ENCODE results near the gene ZSCAN1. TPM values are rescaled to one million over a fixed set of nuclear protein-coding genes. Genes with fewer than 3 reads are reported as not detected.
A peak's percentile ranks its signal among the peaks of the same experiment; 100 is the strongest.

ZSCAN1 gene
- total RNA-seq, 2 donors from 2014 or later: not detected

GRCh38 chr19:58060231-58060630, 26.4 kb downstream of the ZSCAN1 start:
- intact Hi-C loops (cut with DNase I, micrococcal nuclease): no loop called here
- no peak for ATAC-seq

GRCh38 chr19:58063712-58064111, 29.9 kb downstream of the ZSCAN1 start:
- DNase-seq (no peak), ATAC-seq (no peak)
- intact Hi-C loops (cut with DNase I, micrococcal nuclease): no loop called here

More at GRCh38 chr19:58060231-58060630, 26.4 kb downstream of the ZSCAN1 start:
- no peak for DNase-seq

- ATAC-seq (no peak), DNase-seq (no peak)
- intact Hi-C loops (cut with DNase I, micrococcal nuclease): no loop called here
These were observed 33.6 kb downstream of the ZSCAN1 start for GRCh38 chr19:58067240-58067912.

DNA sequence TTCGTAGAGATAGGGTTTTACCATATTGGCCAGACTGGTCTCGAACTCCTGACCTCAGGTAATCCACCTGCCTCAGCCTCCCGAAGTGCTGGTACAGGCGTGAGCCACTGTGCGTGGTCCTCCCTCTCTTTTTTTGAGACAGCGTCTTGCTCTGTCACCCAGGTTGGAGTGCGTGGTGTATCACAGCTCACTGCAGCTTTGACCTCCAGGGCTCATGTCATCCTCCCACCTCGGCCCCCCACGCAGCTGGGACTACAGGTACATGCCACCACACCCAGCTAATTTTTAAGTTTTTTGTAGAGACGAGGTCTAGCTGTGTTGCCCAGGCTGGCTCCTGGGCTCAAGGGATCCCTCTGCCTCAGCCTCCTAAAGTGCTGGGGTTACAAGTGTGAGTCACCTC, 46.0 kb downstream of the ZSCAN1 start:
- intact Hi-C loops (cut with DNase I, micrococcal nuclease): no loop called here
- ATAC-seq (no peak), DNase-seq (no peak)

DNA sequence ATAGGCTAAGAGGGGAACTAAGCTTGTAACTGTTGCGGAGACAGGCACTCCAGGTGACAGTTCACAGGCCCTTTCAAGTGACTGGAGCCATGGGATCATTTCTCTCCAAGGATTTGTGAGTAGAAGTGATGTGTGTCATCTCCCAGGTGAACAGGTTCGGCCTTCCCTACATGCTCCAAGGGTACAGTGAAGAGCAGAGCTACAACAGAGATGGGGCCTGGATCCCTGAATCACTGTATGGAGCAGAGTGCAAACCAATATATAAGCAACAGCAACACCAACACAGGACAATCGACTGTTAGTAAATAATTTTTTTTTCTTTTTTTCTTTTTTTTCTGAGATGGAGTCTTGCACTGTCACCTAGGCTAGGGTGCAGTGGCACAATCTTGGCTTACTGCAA, 49.2 kb downstream of the ZSCAN1 start:
- intact Hi-C loops (cut with DNase I, micrococcal nuclease): no loop called here
- ATAC-seq: no peak
- no peak for DNase-seq

DNA sequence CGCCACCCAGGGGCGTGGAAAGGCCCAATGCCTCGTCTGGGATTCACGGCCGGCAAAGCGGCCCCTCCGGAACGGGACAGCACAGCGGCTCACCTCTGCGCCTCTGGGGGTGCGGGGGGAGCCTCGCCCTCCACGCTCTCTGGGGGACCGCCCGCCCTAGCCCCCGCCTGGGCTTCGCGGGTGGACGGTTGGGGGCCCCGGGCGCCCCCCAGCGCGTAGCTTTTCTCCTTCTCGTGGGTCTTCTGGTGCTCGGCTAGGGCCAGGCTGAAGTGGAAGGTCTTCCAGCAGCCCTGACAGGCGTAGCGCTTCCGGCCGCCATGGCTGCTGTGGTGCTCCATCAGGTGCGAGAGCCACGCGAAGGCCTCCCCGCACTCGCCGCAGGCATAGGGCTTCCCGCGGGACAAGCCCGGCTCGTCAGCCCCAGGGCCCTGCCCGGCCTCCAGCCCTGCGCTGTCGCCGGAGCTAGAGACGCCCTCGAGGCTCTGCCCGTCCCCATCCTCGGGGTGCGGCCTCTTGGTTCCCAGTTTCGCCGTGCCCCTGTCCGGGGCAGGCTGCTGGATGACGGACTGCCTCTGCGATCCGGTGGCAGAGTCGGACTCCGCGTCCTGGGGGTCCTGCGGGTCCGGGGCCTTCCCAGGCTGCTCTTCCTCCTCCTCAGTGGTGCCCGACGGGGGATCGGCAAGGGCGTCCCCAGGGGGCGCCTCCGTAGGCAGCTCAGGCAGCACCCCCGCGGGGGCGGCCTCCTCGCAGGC, 50.9 kb downstream of the ZSCAN1 start:
- intact Hi-C loops (cut with DNase I, micrococcal nuclease): no loop called here
- no peak for DNase-seq
- no peak for ATAC-seq

DNA sequence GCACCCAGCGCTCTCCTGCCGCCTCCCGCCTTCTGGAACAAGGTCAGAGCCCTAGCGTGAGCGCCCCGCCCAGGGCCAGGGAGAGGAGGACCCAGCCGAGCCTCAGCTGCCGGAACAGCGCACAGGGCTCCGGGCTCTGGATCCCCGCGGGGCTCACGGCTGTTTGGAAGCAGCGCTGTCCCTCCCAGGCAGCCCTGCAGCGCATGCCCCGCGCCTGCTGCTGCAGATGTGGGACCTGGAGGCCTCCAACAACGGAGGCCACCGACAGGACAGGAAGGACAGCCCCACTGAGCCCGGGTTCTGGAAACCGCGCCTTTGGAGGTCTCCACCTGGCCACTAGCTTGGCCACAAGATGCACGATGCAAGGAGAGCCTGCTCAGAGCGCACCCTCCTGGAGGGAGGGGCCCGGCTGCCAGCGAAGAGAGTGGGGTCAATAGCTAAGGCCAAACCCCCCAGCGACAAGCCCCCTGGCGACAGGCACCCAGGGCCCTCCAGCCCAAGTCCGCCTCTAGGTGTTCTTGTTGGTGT, 51.6 kb downstream of the ZSCAN1 start:
- no peak for ATAC-seq
- intact Hi-C loops (cut with DNase I, micrococcal nuclease): no loop called here
- no peak for DNase-seq

GRCh38 chr19:58086825-58087710, 53.2 kb downstream of the ZSCAN1 start:
- ATAC-seq (no peak), DNase-seq (no peak)
- intact Hi-C loops (cut with DNase I, micrococcal nuclease): no loop called here

- DNase-seq (no peak), ATAC-seq (no peak)
- intact Hi-C loops (cut with DNase I, micrococcal nuclease): no loop called here
These were observed 54.8 kb downstream of the ZSCAN1 start for GRCh38 chr19:58088521-58089052.

GRCh38 chr19:58089846-58090245, 56.0 kb downstream of the ZSCAN1 start:
- intact Hi-C loops (cut with DNase I, micrococcal nuclease): no loop called here
- ATAC-seq: no peak
- DNase-seq: no peak

- DNase-seq: no peak
- no peak for ATAC-seq
- intact Hi-C loops (cut with DNase I, micrococcal nuclease): no loop called here
These were observed 57.6 kb downstream of the ZSCAN1 start for GRCh38 chr19:58091251-58091995.

GRCh38 chr19:58093071-58093470, 59.2 kb downstream of the ZSCAN1 start:
- intact Hi-C loops (cut with DNase I, micrococcal nuclease): no loop called here
- DNase-seq (no peak), ATAC-seq (no peak)

- intact Hi-C loops (cut with DNase I, micrococcal nuclease): no loop called here
- ATAC-seq (no peak), DNase-seq (no peak)
These were observed 61.5 kb downstream of the ZSCAN1 start for GRCh38 chr19:58095328-58095727.

DNA sequence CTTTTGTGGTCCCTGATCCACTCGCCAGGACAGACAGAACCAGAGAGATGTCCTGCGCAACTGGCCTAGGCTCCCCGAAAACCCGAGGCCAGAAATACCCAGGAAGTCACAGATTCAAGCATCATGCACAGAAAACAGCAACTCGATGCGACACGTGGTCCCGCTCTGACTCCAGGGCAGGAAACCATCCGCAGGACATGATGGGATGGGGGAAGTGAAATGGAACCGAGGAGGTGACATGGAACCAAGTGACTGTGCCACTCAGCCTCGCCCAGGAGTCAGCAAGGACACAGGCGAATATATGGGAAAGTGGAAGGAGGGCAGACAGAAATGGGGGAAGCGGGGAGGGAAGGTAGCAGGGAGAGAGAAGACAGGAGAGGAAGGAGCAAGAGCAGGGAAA, 63.1 kb downstream of the ZSCAN1 start:
- intact Hi-C loops (cut with DNase I, micrococcal nuclease): no loop called here
- DNase-seq (no peak), ATAC-seq (no peak)

DNA sequence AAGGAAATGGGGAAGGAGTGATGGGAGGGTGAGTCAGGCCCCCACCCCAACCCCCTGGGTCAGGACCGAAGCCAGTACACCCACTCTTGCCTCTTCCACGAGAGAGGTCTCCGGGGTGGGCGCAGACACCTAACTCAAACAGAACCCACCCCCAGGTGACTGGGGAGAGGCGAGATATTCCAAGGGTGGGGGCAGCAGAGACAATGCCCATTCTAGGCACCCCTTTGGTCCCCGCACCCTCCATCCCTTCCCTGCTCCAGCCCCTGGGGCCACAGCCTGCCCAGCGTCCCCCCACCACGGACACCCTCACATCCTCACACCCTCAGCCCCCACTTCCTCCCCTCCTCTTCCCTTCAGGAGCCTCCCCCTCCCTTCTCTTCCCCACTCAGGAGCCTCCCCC, 63.5 kb downstream of the ZSCAN1 start:
- intact Hi-C loops (cut with DNase I, micrococcal nuclease): no loop called here
- no peak for ATAC-seq
- no peak for DNase-seq

DNA sequence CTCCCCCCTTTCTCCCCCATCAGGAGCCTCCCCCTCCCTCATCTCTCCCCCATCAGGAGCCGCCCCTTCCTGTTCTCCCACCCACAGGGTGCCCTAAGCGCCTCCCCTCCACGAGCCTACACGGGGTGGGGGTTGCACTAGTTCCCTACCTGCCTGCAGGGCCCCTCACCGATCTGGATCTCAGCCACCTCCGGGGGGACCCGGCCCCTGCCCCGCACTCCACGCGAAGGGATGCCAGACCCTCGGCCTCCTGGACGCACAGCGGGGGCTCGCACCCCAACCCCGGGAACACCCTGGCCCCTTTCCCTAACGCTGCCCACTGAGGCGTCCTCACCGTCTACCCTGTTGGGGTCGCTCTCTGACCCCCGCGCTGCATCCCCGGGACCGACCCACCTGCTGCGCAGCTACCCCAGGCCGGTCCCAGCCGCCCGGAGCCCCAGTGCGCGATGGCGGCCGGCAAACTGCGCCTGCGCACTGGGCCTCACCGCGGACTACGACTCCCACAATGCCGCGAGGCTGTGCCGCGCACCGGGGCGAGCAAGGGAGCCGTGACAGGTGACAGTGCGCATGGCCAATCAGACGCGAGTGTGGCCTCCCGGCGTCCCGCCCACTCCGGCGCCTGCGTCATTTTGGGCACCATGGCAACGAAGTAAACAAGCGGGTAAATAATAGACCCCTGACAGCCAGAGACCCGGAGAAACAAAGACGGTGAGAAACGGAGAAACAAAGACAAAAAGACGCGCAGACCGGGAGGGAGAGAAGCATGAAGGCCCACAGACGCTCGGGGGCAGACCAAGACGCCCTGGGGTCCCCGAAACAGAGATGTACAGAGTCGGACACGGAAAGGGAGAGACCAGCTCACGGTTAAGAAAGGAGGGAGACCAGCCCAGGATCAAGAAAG, 64.2 kb downstream of the ZSCAN1 start, which contains the start of gene ZSCAN18:
TSS of gene ZSCAN18 (minus strand) at position 451 of the 901 bp plus-strand sequence. CDS start 7,964 bp downstream, outside the sequence.
- intact Hi-C loops (cut with DNase I, micrococcal nuclease): no loop called here
- DNase-seq: peak; percentile 94 to 96
- peak; percentile 100 for ATAC-seq

DNA sequence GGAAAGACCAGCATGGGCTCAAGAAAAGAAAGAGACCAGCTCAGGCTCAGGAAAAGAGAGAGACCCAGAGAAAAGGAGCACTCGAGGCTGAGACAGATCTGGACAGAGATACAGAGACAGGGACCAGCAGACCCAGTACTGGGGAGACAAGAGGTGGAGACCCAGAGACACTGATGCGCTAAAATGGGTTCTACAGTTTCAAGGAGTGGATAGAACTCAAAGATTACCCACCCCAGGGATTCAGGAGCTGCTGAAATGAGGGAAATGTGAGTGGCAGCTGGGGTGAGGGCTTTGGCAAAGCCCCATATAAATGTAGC, 64.8 kb downstream of the ZSCAN1 start:
- intact Hi-C loops (cut with DNase I, micrococcal nuclease): no loop called here
- no peak for ATAC-seq
- DNase-seq: no peak

Data from left colon (tissue), 2 donors.